ENCODE data around the gene GRIN2D. TPM values are rescaled to one million over a fixed set of nuclear protein-coding genes. Genes with fewer than 3 reads are reported as not detected.

Gene GRIN2D
- total RNA-seq, 2 experiments from 2014 or later = 0.13 to 0.18 TPM

DNA sequence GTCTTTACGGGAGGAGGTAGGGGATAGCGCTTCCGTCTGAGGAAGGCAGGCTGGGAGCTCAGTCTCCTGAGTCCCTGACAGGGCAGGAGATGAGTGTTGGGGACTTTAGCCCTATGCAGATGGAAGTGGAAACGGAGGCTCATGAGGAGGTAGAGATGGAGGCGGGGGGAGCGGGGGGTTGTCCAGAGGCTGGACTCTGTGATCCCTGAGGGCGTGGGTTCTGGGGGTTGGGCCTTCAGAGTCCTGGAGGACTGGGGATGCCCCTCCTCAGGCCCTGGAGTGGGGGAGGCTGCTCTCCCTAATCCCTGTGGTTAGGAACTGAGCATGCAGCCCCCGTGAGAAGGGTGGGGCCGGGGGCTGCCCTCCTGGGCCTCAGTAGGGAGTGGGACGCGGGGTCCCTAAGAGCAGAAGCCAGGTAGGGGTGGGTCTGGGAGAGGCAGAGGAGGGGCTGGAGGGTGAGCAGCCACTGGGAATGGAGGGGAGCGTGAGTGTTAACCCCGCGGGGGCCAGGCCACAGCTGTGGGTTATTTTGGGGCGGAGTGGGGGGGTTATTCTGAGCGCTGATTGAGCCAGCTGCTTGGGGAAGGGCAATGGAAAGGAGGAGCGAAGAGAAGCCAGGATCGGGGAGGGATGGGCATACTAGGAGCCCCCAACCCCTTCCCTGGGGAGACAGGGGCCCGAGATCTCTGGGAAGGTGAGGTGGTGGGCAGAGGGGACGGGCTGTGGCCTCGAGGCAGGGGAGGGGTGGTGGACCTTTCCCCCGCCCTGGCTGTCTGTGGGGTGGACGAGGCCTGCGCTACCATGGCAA is 2.8 kb downstream of the GRIN2D start:
- no peak for TF ChIP-seq CTCF (IDR thresholded peaks at IDR 0.05)
- intact Hi-C loops (cut with micrococcal nuclease) = no loop called here
- no peak overlapping the region for H3K4me3 Mint-ChIP-seq
- ATAC-seq (no peak), DNase-seq (no peak)
- ChIA-PET CTCF (interaction anchor here (3.1 kb wide), 1 partner anchor 45 kb away, joined by 8 read pairs; no protein-coding TSS in a partner anchor), POLR2A (interaction anchor here (0.6 to 1.1 kb wide), 4 partner anchors 18 to 1798 kb away, joined by 3 to 5 read pairs (median 4); partner anchors contain the start of gene RPL18)
- no peaks in the 10 kb centered on the region for H3K36me3 Mint-ChIP-seq (ENCODE audit: low read depth)
- H3K4me1 Mint-ChIP-seq (ENCODE audit: low read depth) = peaks cover 45% of the 10 kb centered on the region
- H3K27ac Mint-ChIP-seq = no peak overlapping the region
- peaks cover 6% of the 10 kb centered on the region for H3K9me3 Mint-ChIP-seq
- peaks cover 41% of the 10 kb centered on the region for H3K27me3 Mint-ChIP-seq

DNA sequence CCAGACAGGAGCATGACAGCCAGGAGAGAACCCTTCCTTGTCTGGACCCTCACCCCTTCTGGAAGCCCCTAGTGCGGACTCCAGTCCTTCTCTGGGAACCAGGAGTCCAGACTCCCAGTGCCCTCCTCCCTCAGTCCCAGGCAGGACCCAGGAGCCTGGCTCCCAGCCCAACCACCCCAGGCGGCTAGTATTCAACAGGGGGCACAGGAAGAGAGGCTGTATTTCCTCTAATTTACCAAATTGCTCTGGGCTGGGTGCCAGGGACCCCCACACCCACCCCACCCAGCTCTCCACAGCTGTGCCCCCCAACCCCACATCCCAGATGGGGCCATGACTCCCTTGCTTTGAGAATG is 3.3 kb downstream of the GRIN2D start:
- Mint-ChIP-seq H3K27me3 (peaks cover 41% of the 10 kb centered on the region), H3K27ac (no peak overlapping the region), H3K4me1 (ENCODE audit: low read depth) (peaks cover 42% of the 10 kb centered on the region), H3K4me3 (no peak overlapping the region), H3K9me3 (peaks cover 6% of the 10 kb centered on the region), H3K36me3 (ENCODE audit: low read depth) (no peaks in the 10 kb centered on the region)
- ChIA-PET POLR2A (no interaction called here), CTCF (no interaction called here)
- intact Hi-C loops (cut with micrococcal nuclease) = no loop called here
- no peak for DNase-seq
- TF ChIP-seq CTCF (IDR thresholded peaks at IDR 0.05) = no peak
- no peak for ATAC-seq

GRCh38 chr19:48397263-48398101 is 4.0 kb downstream of the GRIN2D start:
- TF ChIP-seq CTCF (IDR thresholded peaks at IDR 0.05) = no peak
- Mint-ChIP-seq H3K27me3 (peaks cover 41% of the 10 kb centered on the region), H3K4me3 (peak overlapping the region; percentile 82), H3K4me1 (ENCODE audit: low read depth) (peaks cover 42% of the 10 kb centered on the region), H3K9me3 (peaks cover 6% of the 10 kb centered on the region), H3K36me3 (ENCODE audit: low read depth) (no peaks in the 10 kb centered on the region), H3K27ac (peak overlapping the region; percentile 81)
- intact Hi-C loops (cut with micrococcal nuclease) = no loop called here
- no peak for ATAC-seq
- no peak for DNase-seq
- ChIA-PET CTCF (no interaction called here), POLR2A (no interaction called here)

DNA sequence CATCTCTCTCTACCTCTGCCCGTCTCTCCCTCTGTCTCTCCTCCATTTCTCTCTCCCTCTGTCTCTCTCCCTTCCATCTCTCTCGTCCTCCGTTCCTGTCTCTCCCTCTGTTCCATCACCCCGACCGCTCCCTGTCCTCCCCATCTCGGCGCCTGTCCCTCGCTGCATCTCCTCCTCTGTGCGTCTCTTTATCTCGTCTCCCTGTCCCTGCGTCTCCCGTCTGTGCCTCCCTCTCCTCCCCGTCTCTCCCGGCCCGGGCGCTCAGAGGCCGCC is 4.6 kb downstream of the GRIN2D start:
- POLR2A ChIA-PET = no interaction called here
- H3K4me1 Mint-ChIP-seq (ENCODE audit: low read depth) = peaks cover 40% of the 10 kb centered on the region

More for the DNA sequence above, 4.6 kb downstream of the GRIN2D start:
- H3K36me3 Mint-ChIP-seq (ENCODE audit: low read depth) = no peaks in the 10 kb centered on the region
- CTCF ChIA-PET = no interaction called here
- peak overlapping the region; percentile 81 for H3K27ac Mint-ChIP-seq
- H3K4me3 Mint-ChIP-seq = peak overlapping the region; percentile 82
- intact Hi-C loops (cut with micrococcal nuclease) = no loop called here
- H3K9me3 Mint-ChIP-seq = peaks cover 6% of the 10 kb centered on the region
- ATAC-seq (no peak), DNase-seq (no peak)
- TF ChIP-seq CTCF (IDR thresholded peaks at IDR 0.05) = no peak
- H3K27me3 Mint-ChIP-seq = peaks cover 37% of the 10 kb centered on the region

Measured in activated CD8-positive, alpha-beta T cell treated with anti-CD3 and anti-CD28 coated beads for 36 hours (primary cell).